Measurements from ENCODE around the gene TANC1.

GRCh38 chr2:159111346-159111927 lies 143.0 kb downstream of the TANC1 start:
- TF ChIP-seq, protein P1, sequence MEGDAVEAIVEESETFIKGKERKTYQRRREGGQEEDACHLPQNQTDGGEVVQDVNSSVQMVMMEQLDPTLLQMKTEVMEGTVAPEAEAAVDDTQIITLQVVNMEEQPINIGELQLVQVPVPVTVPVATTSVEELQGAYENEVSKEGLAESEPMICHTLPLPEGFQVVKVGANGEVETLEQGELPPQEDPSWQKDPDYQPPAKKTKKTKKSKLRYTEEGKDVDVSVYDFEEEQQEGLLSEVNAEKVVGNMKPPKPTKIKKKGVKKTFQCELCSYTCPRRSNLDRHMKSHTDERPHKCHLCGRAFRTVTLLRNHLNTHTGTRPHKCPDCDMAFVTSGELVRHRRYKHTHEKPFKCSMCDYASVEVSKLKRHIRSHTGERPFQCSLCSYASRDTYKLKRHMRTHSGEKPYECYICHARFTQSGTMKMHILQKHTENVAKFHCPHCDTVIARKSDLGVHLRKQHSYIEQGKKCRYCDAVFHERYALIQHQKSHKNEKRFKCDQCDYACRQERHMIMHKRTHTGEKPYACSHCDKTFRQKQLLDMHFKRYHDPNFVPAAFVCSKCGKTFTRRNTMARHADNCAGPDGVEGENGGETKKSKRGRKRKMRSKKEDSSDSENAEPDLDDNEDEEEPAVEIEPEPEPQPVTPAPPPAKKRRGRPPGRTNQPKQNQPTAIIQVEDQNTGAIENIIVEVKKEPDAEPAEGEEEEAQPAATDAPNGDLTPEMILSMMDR (IDR thresholded peaks at IDR 0.05), result no peak
- no peak for TF ChIP-seq POLR2A (IDR thresholded peaks at IDR 0.05)

Data from right lobe of liver (tissue), 4 donors.